Measurements from ENCODE around the gene PIP5K1C. TPM values are rescaled to one million over a fixed set of nuclear protein-coding genes. Genes with fewer than 3 reads are reported as not detected.
A peak's percentile ranks its signal among the peaks of the same experiment; 100 is the strongest.
"Not testable (repeated sequence)": the region's sequence is repeated elsewhere in the genome, so short reads cannot be mapped to it uniquely, and the experiment has no call there.

Gene PIP5K1C
- total and polyA plus RNA-seq, 5 donors = 31.4 to 48.3 (median 39.7) TPM

DNA sequence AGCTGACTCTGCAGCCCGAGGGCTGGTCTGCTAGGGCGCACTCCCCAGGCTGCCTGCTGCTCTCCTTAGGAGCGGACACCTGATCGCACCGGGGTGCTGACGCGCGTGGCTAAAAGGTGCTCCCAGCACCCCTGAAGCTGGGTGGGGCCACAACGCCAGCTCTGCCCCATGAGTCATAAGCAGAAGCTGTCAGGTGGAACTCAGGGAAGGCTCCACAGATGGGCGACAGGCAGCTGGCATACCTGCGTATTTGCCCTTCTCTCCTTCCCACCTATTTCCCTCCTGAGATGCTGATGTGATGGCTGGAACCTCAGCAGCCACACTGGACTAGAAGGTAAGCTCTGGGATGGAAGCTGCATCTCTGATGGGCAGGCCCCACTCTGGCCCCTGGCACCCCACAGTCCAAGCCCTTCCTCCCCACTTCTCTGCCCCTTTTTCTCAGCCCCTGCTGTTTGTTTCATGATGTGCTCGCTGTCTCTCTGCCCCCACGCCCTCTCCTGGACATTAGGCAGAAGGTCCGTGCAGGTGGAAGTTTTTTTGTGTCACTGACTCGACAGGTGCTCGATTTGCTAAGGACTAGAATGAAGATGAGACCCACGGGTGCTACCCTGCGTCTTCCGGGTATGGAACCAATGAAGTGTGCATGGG is 43.4 kb downstream of the PIP5K1C start:
- no peak overlapping the region for H3K27ac ChIP-seq (ENCODE audit: low read length)
- no peaks in the 10 kb centered on the region for H3K9me3 ChIP-seq (ENCODE audit: control insufficient read depth, low read length)
- H3K27me3 ChIP-seq (ENCODE audit: control insufficient read depth, insufficient read depth) = no peaks in the 10 kb centered on the region
- H3K4me3 ChIP-seq (ENCODE audit: low read length) = no peak overlapping the region
- DNase-seq (peak in 1 of 3 donors; percentile 11), ATAC-seq (no peak)
- no peaks in the 10 kb centered on the region for H3K4me1 ChIP-seq (ENCODE audit: control insufficient read depth, insufficient read depth, low read length)
- WGBS = 97% methylated on average over 19 of the region's 19 CpGs
- intact Hi-C loops (cut with DNase I) = no loop called here

DNA sequence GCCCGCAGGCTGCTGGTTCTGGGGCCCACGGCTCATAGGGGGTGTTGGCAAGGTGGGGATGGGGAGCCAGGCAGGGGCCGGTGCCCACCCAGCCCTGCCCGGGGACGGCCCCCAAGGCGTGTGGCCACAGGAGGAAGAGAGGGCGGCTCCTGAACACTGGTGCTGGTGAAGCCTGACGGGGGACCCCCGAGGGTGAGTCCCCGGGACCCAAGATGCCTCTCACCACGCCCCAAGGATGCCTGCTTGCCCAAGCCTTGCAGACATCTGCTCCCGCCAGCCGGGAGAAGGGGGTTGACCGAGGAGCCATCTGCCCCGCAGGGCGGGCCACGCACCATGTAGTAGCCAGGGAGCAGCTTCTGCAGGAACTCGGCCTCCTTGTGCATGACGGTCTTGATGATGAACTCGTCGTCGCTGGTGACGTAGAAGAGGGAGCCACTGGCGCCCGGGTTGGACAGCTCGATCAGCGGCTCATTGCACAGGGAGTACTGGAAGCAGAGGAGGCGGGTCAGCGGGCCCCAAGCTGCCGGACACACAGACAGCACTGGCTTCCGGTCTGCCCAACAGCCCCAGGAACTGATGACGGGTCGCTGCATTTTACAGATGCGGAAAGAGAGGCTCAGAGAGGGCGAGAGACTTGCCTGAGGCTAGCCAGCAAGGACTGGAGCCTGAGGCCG is 44.1 kb downstream of the PIP5K1C start:
- Histone ChIP-seq H3K9me3 (ENCODE audit: control insufficient read depth, low read length) (no peaks in the 10 kb centered on the region), H3K4me3 (ENCODE audit: low read length) (no peak overlapping the region), H3K27me3 (ENCODE audit: control insufficient read depth, insufficient read depth) (no peaks in the 10 kb centered on the region), H3K27ac (ENCODE audit: low read length) (no peak overlapping the region), H3K4me1 (ENCODE audit: control insufficient read depth, insufficient read depth, low read length) (no peaks in the 10 kb centered on the region)
- DNase-seq = peak in 2 of 3 donors; percentile 44 to 59
- no peak for ATAC-seq
- 90% methylated on average over 36 of the region's 36 CpGs for WGBS
- intact Hi-C loops (cut with DNase I) = no loop called here

DNA sequence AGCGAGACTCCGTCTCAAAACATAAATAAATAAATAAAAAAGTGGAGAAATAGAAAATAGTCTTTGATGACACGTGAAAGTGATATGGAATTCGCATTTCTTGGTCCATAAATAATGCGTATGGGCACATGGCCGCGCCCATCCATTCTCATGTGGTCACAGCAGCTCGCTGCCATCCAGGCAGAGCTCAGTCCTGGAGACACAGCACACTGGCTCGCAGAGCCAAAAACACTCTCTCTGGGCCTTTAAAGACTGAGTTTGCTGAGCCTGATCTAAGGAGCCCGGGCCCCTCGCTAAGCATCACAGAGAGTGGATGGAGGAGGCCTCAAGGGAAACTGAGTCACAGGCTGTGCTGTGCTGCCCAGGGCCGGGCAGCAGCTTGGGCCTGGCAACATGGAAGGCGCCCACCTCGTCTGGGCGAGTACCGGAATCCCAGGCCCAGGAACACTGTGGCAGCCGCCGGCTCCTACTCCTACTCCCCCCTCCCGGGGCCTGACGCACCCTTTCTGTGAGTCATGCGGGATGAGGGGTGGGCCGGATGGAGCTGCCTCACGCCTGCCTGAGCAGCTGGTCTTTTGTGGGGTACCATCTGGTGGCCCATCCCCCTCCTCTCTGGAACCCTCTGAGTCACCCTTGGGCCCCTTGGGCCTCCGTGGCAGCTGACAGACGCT is 44.7 kb downstream of the PIP5K1C start:
- Histone ChIP-seq H3K27ac (ENCODE audit: low read length) (no peak overlapping the region), H3K4me3 (ENCODE audit: low read length) (no peak overlapping the region), H3K4me1 (ENCODE audit: control insufficient read depth, insufficient read depth, low read length) (no peaks in the 10 kb centered on the region), H3K9me3 (ENCODE audit: control insufficient read depth, low read length) (no peaks in the 10 kb centered on the region), H3K27me3 (ENCODE audit: control insufficient read depth, insufficient read depth) (no peaks in the 10 kb centered on the region)
- DNase-seq (peak in 1 of 3 donors; percentile 50), ATAC-seq (peak in 1 of 2 donors; percentile 5)
- 85% methylated on average over 25 of the region's 25 CpGs for WGBS
- intact Hi-C loops (cut with DNase I) = no loop called here

DNA sequence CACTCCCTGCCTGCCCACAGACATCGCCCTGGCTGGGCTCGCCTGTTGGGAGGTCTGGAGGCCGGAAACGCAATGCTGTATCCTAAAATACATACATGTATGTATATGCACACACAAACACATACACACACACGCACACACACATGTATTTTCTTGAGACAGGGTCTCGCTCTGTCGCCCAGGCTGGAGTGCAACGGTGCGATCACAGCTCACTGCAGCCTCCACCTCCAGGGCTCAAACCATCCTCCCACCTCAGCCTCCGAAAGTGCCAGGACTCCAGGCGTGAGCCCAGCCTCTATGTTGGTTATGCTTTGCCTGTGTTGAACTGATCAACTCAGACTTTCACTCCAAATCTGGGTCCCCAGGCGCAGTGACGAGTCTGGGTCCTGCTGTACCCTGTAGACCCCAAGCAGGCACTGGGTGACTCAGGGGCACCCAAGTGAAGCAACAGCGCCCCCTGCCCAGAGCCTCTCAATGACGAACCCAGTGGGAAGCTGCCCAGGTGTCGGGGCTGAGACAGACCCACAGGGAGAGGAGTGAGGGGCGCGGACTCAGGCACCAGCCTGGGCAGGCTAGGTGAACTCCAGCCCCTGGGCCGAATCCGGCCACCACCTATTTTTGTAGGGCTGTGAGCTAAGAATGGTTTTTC is 46.3 kb downstream of the PIP5K1C start:
- ATAC-seq = no peak
- H3K9me3 ChIP-seq (ENCODE audit: control insufficient read depth, low read length) = no peaks in the 10 kb centered on the region
- peak in 1 of 3 donors; percentile 61 for DNase-seq
- H3K27ac ChIP-seq (ENCODE audit: low read length) = no peak overlapping the region
- H3K4me1 ChIP-seq (ENCODE audit: control insufficient read depth, insufficient read depth, low read length) = no peaks in the 10 kb centered on the region
- H3K27me3 ChIP-seq (ENCODE audit: control insufficient read depth, insufficient read depth) = no peaks in the 10 kb centered on the region
- 96% methylated on average over 20 of the region's 20 CpGs for WGBS
- H3K4me3 ChIP-seq (ENCODE audit: low read length) = no peak overlapping the region
- intact Hi-C loops (cut with DNase I) = no loop called here

DNA sequence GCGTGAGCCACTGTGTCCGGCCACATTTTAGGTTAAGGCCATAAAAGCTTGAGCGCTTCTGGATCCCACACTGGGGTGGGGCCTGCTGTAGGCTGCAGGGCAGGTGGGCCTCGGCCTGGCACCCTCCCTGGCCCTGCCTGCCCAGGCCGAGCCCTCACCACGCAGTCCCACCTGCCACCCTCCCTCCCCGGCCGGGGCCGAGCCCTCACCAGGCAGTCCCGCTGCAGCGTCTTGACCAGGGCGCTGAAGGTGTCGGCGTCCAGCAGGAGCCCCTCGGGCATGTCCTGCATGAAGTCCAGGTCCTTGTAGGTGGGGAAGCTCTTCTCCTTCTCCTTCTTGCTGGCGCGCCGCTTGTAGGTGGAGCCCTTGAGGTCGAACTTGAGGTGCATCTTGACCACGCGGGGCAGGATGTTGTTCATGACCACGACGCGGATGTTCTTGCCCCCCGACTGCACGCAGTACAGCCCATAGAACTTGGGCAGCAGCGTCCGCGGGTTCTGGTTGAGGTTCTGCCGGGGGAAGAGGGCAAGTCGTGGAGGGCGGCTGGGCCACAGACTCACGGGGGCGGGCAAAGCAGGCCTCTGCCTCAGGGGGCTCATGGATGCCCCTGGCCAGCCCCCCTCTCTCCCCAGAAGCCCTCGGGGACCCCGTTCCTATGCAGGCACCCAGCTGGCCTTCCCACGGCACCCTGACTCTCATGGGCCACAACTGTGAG is 47.0 kb downstream of the PIP5K1C start:
- ATAC-seq = no peak
- DNase-seq = peak in 2 of 3 donors; percentile 47 to 52
- no peaks in the 10 kb centered on the region for H3K4me1 ChIP-seq (ENCODE audit: control insufficient read depth, insufficient read depth, low read length)
- no peaks in the 10 kb centered on the region for H3K9me3 ChIP-seq (ENCODE audit: control insufficient read depth, low read length)
- 93% methylated on average over 37 of the region's 37 CpGs for WGBS
- no peaks in the 10 kb centered on the region for H3K27me3 ChIP-seq (ENCODE audit: control insufficient read depth, insufficient read depth)
- intact Hi-C loops (cut with DNase I) = no loop called here
- H3K27ac ChIP-seq (ENCODE audit: low read length) = no peak overlapping the region
- no peak overlapping the region for H3K4me3 ChIP-seq (ENCODE audit: low read length)

DNA sequence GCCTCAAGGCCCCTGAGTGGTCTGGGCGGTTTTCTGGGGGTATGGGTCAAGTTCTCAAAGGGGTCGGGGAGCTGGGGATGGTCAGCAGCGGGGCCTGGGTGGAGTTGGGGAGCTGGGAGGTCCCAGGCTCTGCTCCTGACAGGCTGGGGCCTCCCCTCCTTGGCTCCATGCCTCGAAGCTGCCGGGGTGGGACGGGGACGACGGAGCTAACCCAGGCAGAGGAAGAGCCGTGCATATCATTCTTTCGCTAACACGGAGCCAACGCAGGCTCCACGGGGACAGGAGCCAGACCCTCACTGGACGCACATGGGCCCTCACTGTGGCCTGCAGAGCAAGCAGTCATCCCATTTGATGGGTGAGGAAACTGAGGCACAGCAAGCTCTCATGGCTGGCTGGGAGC is 47.8 kb downstream of the PIP5K1C start:
- H3K27me3 ChIP-seq (ENCODE audit: control insufficient read depth, insufficient read depth) = no peaks in the 10 kb centered on the region
- H3K4me1 ChIP-seq (ENCODE audit: control insufficient read depth, insufficient read depth, low read length) = no peaks in the 10 kb centered on the region
- ATAC-seq (no peak), DNase-seq (no peak)
- H3K9me3 ChIP-seq (ENCODE audit: control insufficient read depth, low read length) = no peaks in the 10 kb centered on the region
- H3K4me3 ChIP-seq (ENCODE audit: low read length) = no peak overlapping the region
- WGBS = 89% methylated on average over 14 of the region's 14 CpGs
- H3K27ac ChIP-seq (ENCODE audit: low read length) = no peak overlapping the region
- intact Hi-C loops (cut with DNase I) = no loop called here

DNA sequence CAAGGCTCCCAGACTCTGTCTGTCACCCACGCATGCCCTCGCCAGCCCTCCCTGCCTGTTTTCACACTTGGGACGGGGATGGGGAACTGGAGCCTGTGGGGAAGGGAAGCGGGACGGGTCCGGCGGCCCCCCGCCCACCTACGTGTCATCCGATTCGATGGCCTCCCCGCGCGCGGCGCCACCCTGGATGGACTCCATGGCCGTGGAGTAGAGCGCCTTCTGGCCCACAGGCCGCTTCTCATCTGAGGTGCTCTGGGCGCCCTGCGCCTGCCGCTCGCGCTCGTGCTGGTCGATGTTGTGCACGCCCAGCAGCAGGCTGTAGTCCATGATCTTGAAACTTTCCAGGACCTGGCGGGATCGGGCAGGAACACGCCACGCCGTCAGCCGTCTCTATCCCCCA is 48.6 kb downstream of the PIP5K1C start:
- Histone ChIP-seq H3K9me3 (ENCODE audit: control insufficient read depth, low read length) (no peaks in the 10 kb centered on the region), H3K4me1 (ENCODE audit: control insufficient read depth, insufficient read depth, low read length) (no peaks in the 10 kb centered on the region), H3K27ac (ENCODE audit: low read length) (no peak overlapping the region), H3K4me3 (ENCODE audit: low read length) (no peak overlapping the region), H3K27me3 (ENCODE audit: control insufficient read depth, insufficient read depth) (no peaks in the 10 kb centered on the region)
- ATAC-seq (no peak), DNase-seq (peak in 2 of 3 donors; percentile 48 to 60)
- intact Hi-C loops (cut with DNase I) = no loop called here
- WGBS = 97% methylated on average over 33 of the region's 33 CpGs

DNA sequence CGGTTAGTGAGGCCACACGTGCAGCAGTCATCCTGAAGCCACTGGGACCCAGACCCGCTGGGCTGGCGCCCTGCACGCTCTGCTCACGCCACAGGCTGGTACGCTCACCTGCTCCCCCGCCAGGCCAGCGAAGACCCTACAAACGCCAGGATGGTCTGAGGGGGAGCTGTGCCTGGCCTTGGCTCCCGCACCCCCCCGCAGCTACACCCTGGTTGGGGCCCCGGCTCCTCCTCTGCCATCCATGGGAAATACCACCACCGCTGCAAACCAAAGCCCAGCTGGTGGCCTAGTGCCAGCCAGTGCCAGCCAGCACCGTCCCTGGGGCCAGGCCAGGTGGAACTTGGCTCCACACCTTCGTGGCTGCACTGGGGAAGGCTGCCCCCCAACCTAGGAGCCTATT is 50.4 kb downstream of the PIP5K1C start:
- intact Hi-C loops (cut with DNase I) = no loop called here
- Histone ChIP-seq H3K4me1 (ENCODE audit: control insufficient read depth, insufficient read depth, low read length) (no peaks in the 10 kb centered on the region), H3K27ac (ENCODE audit: low read length) (no peak overlapping the region), H3K9me3 (ENCODE audit: control insufficient read depth, low read length) (no peaks in the 10 kb centered on the region), H3K4me3 (ENCODE audit: low read length) (no peak overlapping the region), H3K27me3 (ENCODE audit: control insufficient read depth, insufficient read depth) (no peaks in the 10 kb centered on the region)
- DNase-seq (peak in 1 of 3 donors; percentile 61), ATAC-seq (no peak)
- 78% methylated on average over 16 of the region's 16 CpGs for WGBS

DNA sequence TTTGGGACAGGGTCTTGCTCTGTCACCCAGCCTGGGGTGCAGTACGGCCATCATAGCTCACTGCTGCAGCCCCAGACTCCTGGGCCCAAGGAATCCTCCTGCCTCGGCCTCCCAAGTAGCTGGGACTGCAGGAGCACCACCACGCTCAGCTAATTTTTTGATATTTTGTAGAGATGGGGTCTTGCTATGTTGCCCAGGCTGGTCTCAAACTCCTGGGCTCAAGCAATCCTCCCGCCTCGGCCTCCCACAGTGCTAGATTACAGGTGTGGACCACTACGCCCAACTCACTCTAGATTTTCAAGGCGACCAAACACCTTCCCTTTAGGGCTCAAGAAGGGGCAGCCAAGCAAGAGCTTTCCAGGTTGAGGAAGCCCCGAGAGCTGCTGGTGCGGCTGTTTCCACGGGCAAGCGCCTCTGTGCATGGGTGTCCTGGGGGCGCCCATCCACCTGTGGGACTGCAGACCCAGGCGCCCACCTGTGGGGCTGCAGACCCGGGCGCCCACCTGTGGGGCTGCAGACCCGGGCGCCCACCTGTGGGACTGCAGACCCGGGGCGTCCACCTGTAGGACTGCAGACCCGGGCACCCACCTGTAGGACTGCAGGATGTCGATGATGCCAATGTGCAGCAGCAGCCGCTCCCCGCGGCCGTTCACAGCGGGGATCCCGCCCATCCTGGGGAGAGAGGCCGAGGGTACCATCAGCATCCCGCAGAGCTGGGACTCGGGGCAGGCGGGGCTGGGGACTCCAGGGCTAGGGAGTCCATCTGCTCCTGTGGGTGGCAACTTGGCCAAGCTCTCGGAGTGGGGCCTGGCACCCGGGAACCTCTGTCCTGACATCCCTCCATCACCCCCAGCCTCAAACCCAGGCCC is 52.0 kb downstream of the PIP5K1C start:
- intact Hi-C loops (cut with DNase I) = no loop called here
- 93% methylated on average over 33 of the region's 33 CpGs for WGBS
- no peak overlapping the region for H3K27ac ChIP-seq (ENCODE audit: low read length)

DNA sequence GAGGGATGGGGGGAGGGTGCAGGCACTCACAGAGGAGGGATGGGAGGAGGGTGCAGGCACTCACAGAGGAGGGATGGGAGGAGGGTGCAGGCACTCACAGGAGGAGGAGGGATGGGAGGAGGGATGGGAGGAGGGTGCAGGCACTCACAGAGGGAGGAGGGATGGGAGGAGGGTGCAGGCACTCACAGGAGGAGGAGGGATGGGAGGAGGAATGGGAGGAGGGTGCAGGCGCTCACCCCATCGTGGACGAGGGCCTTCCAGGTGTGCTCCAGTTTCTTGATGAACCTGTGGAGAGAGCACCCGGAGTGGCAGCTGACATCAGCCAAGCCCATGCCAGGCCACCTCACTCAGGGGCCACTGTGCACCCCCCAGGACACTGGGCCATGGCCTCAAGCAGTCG is 53.2 kb downstream of the PIP5K1C start:
- ATAC-seq; H3K27ac ChIP-seq (ENCODE audit: low read length); H3K27me3 ChIP-seq (ENCODE audit: control insufficient read depth, insufficient read depth); H3K4me3 ChIP-seq (ENCODE audit: low read length); intact Hi-C loops (cut with DNase I); H3K9me3 ChIP-seq (ENCODE audit: control insufficient read depth, low read length); H3K4me1 ChIP-seq (ENCODE audit: control insufficient read depth, insufficient read depth, low read length); DNase-seq: not testable (repeated sequence)
- 91% methylated on average over 5 of the region's 5 CpGs for WGBS

More for the DNA sequence above, 52.0 kb downstream of the PIP5K1C start:
- H3K27me3 ChIP-seq (ENCODE audit: control insufficient read depth, insufficient read depth) = no peaks in the 10 kb centered on the region
- no peaks in the 10 kb centered on the region for H3K4me1 ChIP-seq (ENCODE audit: control insufficient read depth, insufficient read depth, low read length)
- DNase-seq (no peak), ATAC-seq (no peak)
- no peak overlapping the region for H3K4me3 ChIP-seq (ENCODE audit: low read length)
- no peaks in the 10 kb centered on the region for H3K9me3 ChIP-seq (ENCODE audit: control insufficient read depth, low read length)
